ENCODE results near the gene KCNQ1OT1.
"Not testable (repeated sequence)": the region's sequence is repeated elsewhere in the genome, so short reads cannot be mapped to it uniquely, and the experiment has no call there.

KCNQ1OT1 gene

DNA sequence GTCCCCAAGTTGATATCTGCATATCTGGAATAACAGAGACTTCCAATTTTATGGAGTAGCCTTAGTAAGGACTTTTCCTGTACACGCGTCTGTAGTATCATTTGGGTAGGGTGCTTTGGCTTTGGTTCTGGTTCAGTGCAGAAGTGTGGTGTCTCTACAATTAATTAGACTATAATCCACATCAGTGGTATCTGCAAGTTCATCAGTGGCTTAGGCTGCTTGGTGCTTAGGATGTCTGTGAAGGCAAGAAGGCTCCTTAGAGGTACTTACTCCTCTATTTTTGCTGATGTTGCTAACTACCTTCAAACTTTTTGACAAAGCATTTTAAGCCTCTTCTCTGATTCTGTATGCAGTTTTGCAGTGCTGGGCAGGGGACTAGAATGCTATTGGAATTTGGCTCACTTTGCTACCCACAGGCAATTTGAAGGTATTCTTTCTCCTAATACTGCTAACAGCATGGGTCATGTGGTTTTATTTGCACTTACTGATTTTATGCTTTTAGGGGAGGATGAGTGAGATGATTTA is 49.4 kb downstream of the KCNQ1OT1 start:
- DNase-seq, result no peak

DNA sequence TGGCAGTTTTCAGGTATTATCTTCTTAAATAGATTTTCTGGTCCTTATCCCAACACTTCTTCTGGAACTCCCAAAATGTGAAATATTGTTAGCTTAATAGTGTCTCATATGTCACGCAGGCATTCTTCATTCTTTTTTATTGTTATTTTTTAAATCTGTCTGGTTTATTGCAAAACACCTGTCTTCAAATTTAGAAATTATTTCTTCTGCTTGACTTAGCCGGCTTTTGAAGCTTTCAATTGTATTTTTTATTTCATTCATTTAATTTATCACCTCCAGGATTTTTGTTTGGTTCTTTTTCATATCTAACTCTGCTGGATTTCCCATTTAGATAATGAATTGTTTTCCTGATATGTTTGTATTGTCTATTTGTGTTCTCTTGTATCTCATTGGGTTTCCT is 49.9 kb downstream of the KCNQ1OT1 start:
- no peak for DNase-seq

DNA sequence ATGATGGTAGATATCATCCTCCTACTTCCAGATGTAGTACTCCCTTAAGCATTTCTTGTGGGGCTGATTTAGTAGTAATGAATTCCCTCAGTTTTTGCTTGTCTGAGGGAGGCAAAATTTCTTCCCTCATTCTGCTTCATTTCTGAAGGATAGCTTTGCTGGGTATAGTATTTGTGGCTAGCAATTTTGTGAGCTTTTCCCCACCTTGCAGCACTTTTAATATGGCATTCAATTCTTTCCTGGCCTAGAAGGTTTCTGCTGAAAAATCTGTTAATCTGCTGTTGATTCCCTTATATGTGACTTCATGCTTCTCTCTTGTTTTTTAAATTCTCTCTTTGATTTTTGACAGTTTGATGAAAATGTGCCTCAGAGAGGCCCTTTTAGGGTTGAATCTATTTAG is 50.4 kb downstream of the KCNQ1OT1 start:
- DNase-seq, result no peak

DNA sequence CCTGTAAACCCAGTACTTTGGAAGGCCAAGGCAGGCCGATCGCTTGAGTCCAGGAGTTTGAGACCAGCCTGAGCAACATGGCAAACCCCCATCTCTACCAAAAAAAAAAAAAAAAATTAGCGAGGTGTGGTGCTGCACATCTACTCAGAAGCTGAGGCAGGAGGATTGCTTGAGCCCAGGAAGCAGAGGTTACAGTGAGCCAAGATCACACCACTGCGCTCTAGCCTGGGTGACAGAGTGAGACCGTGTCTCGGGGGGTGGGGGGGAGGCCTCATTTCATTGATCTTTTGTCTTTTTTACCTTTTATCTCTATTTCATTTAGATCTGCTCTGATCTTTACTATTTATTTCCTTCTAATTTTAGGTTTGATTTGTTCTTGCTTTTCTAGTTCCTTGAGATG is 51.8 kb downstream of the KCNQ1OT1 start:
- DNase-seq, result no peak

DNA sequence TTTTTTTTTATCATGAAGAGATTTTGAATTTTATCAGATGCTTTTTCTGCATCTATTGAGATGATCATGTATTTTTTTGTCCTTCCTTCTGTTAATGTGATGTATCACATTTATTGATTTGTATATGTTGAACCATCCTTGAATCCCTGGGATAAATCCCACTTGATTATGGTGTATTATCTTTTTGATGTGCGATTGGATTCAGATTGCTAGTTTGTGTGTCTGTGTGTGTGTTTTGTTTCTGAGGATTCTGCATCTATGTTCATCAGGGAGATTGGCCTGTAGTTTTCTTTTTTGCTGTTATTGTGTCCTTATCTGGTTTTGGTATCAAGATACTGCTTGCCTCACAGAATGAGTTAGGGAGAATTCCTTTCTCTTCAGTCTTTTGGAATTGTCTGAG is 52.6 kb downstream of the KCNQ1OT1 start:
- DNase-seq, result no peak

DNA sequence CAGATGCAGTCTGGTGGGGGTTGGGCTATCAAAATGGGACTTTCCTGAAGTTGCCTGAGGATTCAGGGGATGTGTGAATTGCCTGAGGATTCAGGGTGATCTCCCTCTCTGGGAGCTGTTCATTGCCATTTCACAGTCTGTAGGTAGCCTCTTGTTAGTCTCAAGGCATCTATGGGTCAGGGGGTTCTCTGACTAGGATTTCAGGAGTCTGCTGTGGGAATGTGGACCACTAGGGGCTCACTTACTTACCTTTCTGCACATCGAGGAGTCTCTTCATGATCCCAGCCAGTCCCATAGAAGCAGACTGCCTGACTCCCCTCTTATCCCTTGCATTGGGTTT is 54.0 kb downstream of the KCNQ1OT1 start:
- no peak for DNase-seq

DNA sequence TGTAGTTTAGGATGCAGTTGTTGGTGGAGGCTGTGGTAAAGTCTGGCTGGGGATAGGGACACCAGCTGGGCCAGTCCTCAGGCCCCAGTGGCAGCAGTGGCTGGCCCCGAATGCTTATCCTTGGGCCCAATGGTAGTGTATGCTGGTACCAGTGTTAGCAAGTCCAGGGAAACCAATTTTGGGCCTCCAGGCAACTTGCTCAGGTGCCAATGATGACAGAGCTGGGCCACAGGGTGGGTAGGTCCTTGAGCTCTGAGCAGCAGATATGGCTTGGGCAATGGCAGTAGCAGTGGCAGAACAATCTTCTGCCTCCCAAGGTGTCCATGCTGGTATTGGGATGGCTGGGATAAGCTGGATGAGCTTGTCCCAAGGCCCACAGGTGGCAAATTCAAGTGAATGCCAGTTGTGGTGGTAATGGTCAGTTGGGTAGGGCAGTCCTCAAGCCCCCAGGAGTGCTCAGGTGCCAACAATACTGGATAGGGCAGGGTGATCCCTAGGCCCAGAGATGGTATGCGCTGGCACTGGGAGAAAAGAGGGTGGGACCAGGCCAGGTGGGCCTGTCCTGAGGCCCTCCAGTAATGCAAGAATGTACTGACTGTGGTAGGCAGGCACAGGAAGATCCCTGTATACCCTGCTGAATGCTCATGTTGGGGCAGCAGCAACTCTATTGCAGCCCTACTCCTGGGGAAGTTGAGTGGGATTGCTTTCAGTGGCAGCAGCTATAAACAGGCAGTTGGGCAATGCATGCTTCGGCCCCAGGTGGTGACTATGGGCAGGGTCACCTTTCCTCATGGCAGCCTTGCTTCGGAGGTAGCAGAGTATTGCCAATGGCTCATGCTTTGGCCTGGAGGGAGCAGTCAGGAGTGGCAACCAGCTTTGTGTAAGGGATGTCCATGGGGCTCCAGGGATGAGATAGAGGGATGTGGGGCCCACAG is 54.7 kb downstream of the KCNQ1OT1 start:
- DNase-seq, result no peak

DNA sequence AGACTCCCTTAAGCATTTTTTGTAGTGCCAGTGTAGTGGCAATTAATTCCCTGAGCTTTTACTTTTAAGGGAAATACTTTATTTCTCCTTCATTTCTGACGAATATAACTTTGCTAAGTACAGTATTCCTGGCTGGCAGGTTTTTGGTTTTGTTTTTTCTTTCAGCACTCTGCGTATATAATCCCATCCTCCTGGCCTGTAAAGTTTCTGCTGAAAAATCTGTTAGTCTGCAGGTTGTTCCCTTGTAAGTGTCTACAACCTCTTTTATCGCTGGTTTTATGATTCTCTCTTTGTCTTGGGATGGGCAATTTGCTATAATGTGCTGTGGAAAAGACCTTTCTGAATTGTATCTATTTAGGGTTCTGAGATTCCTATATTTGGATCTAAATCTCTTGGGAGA is 56.0 kb downstream of the KCNQ1OT1 start:
- DNase-seq, result no peak

DNA sequence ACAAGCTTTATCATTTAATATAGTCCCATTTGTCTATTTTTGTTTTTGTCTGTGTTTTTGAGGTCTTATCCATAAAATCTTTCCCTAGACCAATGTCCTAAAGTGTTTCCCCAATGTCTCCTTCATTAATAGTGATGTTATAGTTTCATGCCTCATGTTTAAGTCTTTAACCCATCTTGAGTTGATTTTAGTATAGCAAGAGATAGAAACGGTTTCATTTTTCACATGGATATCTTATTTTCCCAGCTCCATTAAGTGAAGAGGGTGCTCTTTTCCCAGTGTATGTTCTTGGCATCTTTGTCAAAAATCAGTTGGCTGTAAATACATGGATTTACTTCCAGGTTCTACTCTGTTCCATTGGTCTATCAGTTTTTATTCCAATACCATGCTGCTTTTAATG is 58.2 kb downstream of the KCNQ1OT1 start:
- DNase-seq, result no peak

DNA sequence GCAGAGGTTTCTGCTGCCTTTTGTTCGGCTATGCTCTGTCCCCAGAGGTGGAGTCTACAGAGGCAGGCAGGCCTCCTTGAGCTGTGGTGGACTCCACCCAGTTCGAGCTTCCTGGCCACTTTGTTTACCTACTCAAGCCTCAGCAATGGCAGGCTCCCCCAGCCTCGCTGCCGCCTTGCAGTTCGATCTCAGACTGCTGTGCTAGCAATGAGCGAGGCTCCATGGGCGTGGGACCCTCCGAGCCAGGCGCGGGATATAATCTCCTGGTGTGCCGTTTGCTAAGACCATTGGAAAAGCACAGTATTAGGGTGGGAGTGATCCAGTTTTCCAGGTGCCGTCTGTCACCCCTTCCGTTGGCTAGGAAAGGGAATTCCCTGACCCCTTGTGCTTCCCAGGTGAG is 60.0 kb downstream of the KCNQ1OT1 start:
- not testable (repeated sequence) for DNase-seq

DNA sequence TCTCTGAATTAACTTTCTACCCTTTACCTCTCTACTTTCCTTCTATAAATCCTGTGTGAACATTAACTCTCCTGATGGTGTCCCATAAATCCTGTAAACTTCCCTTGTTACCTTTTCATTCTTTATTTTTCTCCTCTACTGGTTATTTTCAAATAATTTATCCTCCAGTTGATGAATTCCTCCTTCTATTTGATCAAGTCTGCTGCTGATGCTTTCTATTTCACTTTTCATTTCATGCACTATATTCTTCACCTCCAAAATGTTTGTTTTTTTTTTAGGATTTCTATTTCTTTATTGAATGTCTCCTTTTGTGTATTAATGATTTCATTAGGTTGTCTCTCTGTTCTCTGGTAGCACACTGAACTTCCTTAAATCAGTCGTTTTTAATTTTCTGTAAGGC is 68.6 kb downstream of the KCNQ1OT1 start:
- DNase-seq, result no peak

DNA sequence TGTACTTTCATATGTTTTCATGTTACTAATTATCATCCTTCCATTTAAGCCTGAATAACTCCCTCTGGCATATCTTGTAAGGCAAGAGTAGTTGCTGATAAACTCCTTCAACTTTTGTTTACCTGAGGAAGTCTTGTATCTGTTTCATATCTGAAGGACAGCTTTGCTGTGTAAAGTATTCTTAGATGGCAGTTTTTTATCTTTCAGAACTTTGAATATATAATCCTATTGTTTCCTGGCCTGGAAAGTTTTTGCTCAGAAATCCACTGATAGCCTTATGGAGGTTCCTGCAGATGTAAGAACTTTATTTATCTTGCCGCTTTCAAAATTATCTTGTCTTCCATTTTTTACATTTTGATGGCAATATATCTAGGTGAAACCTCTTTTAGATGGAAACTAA is 69.1 kb downstream of the KCNQ1OT1 start:
- DNase-seq, result no peak

DNA sequence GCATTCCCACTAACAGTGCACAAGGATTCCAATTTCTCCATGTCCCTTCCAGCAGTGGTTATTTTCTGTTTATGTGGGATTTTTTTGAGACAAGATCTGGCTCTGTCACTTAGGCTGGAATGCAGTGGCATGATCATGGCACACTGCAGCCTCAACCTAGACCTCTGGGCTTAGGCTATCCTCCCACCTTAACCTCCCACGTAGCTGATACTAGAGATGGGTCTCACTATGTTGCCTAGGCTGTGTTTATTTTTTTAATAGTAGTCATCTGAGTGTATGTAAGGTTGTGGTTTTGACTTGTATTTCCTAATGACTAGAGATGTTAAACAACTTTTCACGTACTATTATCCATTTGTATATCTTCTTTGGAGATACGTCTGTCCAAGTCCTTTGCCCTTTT is 74.6 kb downstream of the KCNQ1OT1 start:
- DNase-seq, result no peak

DNA sequence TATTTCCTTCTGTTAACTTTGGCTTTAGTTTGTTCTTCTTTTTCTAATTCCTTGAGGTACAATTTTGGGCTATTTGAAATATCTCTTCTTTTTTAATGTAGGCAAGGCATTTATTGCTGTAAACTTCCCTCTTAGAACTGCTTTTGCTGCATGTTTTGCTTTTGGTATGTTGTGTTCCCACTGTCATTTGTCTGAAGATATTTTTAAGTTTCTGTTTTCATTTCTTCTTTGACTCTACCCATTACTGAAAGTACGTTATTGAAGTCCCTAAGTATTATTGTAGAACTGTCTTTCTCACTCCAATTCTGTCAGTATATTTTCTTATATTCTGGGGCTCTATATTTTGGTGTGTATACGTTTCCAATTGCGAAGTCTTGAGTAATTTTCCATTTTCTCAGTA is 77.9 kb downstream of the KCNQ1OT1 start:
- no peak for DNase-seq

DNA sequence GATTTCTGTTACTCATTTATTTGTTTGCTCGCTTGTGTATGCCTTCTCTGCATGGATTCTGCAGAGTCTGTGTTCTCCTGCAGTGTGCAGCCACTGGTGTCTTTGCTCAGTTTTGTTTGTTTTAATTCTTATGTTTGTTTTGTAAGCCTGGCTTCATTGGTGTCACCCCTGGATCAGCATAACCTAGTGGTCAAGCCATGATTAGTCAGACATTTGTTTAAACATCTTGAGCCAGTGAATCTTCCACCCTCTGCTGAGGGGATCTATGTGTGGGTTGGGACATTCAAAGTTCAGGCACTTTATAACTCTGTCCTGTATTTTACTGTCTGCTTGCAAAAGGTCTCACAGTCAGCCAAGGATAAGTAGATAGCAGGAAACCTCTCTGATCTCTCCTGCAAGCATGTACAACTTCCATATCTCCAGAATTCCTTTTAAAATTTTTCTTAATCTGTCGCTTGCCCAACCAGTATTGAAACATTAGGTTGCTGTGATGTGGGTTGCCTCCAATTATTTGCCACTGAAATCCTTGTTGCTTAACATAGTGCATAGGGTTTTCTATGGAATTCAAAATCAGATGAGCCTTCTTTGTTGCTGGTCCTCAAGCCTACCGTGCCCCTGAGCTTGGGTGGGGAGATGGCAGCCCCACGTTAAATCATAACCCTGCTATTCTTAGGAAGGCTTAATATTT is 86.8 kb downstream of the KCNQ1OT1 start:
- DNase-seq, result no peak

DNA sequence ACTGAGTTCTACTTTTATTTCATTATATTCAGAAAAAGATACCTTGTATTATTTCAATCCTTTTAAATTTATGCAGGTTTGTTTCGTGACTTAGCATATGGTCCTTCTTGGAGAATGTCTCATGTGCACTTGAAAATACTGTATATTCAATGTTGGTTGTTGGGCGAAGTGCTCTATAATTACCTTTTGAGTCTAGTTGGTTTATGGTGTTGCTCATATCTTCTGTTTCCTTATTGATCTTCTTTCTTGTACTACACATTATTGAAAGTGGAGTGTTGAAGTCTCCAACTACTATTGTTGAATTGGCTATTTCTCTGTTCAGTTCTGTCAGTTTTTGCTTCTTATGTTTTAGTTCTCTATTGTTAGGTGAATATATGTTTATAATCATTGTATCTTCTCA is 90.4 kb downstream of the KCNQ1OT1 start:
- no peak for DNase-seq

DNA sequence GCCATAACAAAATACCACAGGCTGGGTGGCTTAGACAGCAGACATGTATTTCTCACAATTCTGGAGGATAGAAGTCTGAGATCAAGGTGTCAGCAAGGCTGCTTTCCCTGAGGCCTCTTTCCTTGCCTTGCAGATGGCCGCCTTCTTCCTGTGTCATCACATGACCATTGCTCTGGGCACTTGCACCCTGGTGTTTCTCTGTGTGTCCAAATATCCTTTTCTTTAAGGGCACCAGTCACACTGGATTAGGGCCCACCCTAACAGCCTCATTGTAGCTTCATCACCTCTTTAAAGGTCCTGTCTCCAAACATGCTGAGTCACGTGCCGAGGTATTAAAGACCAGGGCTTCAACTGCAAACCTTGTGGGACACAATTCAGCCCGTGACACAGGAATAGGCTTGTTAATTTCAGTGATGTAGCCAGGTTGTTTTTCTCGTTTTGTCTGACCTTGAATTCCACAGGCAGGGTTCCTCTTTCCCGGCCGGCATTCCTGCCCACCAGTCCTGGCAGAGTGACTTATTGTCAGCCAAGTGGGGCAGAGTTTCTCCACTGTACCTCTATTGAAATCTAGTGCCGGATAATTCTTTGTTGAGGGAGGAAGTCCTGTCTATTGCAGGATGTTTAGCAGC is 100.1 kb downstream of the KCNQ1OT1 start:
- no peak for DNase-seq

DNA sequence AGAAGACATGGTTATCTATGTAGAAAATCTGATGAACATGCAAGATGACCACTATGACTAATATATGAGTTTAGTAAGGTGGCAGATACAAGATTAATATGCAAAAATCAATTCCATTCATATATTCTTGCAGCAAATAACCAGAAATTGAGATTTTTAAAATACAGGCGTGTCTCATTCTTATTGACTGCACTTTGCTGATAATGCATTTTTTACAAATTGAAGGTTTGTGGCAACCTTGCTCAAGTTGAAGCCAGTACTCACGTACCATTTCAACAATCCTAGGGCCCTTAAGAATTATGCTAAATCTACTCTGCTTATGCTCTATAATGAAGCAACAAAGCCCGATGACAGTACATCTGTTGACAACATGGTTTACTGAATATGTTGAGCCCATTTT is 104.6 kb downstream of the KCNQ1OT1 start:
- no peak for DNase-seq

DNA sequence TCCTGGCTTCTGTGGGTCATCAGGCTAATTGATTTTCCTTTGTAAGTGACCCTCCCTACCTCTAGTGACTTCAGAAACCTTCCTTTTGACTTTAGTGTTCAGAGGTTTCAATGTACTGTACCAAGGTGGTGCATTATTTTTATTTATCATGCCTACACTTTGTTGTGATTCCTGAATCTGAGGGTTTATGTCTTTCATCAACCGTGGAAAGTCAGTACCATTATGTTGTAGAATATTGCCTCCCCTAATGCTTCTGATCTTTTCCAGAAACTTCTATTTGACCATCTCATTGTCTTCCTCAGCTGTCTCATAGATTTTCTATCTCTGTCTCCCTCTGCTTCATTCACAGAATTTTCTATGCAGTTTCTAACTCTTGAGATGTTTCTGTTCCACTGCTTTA is 105.5 kb downstream of the KCNQ1OT1 start:
- DNase-seq, result no peak

DNA sequence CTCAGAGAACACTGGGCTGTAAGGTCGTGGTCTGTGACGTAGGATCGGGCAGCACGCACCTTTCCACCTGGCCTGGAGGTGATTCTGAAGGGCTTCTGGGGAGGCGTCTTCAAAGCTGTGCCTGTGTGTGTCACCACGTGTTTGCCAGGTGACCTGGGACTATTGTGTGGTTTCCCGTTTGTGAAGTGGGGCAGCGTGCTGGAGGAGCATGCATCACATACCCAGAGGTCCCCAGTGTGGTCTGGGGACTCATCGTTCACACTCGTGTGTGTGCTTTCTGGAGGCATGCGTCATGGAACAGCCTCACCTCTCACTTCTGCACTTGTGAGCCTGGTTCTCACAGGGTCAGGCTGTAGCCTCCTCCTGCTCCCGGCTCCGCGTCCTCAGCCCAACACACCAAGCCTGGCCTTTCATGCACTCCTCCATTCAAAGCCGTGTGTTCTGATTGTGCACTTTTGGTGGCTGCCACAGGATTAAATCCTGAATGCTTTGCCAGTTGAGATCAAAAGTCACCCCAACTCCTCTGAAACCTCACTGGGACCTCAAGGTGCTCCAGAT is 106.3 kb downstream of the KCNQ1OT1 start:
- DNase-seq, result peak; percentile 17

DNA sequence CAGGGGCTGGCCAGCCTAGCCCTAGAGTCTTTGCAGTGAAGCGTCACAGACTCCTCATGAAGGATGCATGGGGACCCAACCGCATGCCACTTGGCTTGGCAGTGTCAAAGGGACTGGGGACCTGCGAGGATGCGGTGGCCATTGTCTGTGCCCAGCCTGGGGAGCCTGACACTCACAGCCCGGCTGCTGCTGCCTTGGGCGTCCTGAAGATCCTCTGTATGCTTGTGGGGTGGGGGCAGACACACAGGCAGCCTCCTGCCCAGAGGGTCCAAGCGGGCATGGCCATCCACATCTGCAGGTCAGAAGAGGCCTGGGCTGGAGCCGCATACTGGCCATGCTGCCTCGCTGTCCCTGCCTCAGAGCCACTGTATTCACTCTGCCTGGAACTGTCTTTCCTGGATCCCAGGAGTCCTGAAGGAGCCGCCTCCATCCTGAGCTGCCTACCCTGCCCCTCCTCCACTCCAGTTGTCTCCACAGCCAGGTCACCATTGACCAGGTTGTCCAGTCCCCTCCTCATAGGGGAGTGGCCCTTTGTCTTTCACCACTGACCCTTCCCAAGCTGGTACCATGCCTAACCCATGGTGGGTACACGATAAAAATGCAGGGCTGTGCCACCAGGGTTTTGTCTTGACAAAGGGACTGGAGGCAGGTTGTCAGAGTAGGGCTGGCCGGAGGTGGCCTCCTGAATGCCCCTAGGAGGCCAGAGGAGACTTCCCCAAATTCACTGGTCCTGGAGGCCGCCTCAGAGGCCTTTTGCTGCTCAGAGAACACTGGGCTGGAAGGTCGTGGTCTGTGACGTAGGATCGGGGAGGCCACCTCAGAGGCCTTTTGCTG is 107.0 kb downstream of the KCNQ1OT1 start:
- no peak for DNase-seq

DNA sequence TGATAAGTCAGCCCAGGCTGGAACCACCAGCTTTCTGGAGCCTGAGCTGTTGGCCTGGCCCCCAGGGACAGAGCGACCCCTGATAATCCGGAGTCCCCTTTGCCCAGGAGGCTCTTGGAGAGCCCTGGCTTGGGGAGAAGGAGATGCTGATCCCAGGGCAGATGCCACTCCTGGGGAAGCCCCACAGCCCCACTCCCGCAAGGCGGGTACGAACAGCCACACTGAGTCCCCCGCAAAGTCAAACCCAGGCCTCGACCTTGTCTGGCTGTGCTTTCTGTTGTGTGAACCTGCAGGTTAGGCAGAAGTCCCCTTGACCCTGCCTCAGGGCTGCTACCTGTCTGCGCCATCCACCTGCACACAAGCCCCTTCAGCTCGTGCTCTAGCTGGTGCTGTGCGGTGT is 108.0 kb downstream of the KCNQ1OT1 start:
- DNase-seq, result peak; percentile 10
